ENCODE data around the gene SLC25A25. TPM values are rescaled to one million over a fixed set of nuclear protein-coding genes. Genes with fewer than 3 reads are reported as not detected.

SLC25A25 gene
- total and polyA plus RNA-seq, 9 of the 15 experiments (the other 6 are each of a cell fraction or from before 2014, with no cell fraction given), result 0.07 to 35.9 (median 23.2) TPM

DNA sequence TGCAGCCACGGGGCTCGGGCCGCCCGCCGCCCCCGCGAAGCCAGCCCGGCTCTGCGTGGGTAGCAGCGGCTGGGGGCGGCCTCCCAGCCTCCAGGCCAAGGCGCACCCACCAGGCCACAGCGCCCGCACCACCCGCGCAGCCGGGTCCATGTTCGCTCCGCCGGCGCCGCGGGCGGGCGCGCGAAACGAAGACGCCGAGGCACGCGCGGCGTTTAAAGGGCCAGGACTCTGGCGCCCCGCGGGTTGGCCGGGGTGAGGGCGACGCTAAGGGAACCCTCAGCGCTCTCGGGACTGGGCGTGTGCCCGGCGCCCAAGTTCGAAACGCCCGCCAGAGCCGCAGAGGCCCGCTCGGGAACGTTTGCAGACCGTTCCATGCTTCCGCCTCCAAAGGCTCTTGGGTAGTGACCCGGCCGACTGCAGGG is 59.5 kb downstream of the SLC25A25 start, which contains the start of gene PTGES2 (continued):
- TF ChIP-seq ATF2 (CRISPR knock-in tag; IDR thresholded peaks at IDR 0.05) (no peak), PRDM10 (IDR thresholded peaks at IDR 0.05; ENCODE audit: partially characterized antibody) (no peak), CBFA2T2 (conservative IDR thresholded peaks at IDR 0.05) (no peak), ZNF511 (CRISPR knock-in tag; IDR thresholded peaks at IDR 0.05) (0 out of 2 replicates have a peak, but pooled peaks have one; percentile 33), MCM3 (IDR thresholded peaks at IDR 0.05) (no peak), BRD9 (IDR thresholded peaks at IDR 0.05; ENCODE audit: low read depth, partially characterized antibody) (no peak), OTX1 (CRISPR knock-in tag; IDR thresholded peaks at IDR 0.05) (no peak), MTA3 (IDR thresholded peaks at IDR 0.05; ENCODE audit: borderline replicate concordance) (peak; percentile 63), ZMIZ1 (IDR thresholded peaks at IDR 0.05; ENCODE audit: low read depth in 2 of 2, low read length in 2 of 2) (peak in 1 of 2 experiments; percentile 55; a peak in 1 of 4 replicates), ZNF76 (CRISPR knock-in tag; IDR thresholded peaks at IDR 0.05; ENCODE audit: borderline replicate concordance) (no peak), HDAC8 (tag; IDR thresholded peaks at IDR 0.05) (no peak)
- TF ChIP-seq, protein P1, sequence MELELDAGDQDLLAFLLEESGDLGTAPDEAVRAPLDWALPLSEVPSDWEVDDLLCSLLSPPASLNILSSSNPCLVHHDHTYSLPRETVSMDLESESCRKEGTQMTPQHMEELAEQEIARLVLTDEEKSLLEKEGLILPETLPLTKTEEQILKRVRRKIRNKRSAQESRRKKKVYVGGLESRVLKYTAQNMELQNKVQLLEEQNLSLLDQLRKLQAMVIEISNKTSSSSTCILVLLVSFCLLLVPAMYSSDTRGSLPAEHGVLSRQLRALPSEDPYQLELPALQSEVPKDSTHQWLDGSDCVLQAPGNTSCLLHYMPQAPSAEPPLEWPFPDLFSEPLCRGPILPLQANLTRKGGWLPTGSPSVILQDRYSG (tag; conservative IDR thresholded peaks at IDR 0.05; ENCODE audit: low read depth), result no peak
- TF ChIP-seq, protein P2, sequence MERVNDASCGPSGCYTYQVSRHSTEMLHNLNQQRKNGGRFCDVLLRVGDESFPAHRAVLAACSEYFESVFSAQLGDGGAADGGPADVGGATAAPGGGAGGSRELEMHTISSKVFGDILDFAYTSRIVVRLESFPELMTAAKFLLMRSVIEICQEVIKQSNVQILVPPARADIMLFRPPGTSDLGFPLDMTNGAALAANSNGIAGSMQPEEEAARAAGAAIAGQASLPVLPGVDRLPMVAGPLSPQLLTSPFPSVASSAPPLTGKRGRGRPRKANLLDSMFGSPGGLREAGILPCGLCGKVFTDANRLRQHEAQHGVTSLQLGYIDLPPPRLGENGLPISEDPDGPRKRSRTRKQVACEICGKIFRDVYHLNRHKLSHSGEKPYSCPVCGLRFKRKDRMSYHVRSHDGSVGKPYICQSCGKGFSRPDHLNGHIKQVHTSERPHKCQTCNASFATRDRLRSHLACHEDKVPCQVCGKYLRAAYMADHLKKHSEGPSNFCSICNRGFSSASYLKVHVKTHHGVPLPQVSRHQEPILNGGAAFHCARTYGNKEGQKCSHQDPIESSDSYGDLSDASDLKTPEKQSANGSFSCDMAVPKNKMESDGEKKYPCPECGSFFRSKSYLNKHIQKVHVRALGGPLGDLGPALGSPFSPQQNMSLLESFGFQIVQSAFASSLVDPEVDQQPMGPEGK (CRISPR knock-in tag; IDR thresholded peaks at IDR 0.05; ENCODE audit: borderline replicate concordance), result no peak
- TF ChIP-seq, protein P3, sequence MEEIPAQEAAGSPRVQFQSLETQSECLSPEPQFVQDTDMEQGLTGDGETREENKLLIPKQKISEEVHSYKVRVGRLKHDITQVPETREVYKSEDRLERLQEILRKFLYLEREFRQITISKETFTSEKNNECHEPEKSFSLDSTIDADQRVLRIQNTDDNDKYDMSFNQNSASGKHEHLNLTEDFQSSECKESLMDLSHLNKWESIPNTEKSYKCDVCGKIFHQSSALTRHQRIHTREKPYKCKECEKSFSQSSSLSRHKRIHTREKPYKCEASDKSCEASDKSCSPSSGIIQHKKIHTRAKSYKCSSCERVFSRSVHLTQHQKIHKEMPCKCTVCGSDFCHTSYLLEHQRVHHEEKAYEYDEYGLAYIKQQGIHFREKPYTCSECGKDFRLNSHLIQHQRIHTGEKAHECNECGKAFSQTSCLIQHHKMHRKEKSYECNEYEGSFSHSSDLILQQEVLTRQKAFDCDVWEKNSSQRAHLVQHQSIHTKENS (CRISPR knock-in tag; IDR thresholded peaks at IDR 0.05), result no peak
